ENCODE results near the gene ACTR3. TPM values are rescaled to one million over a fixed set of nuclear protein-coding genes. Genes with fewer than 3 reads are reported as not detected.

ACTR3 gene
- total RNA-seq, 1 donor, result 315 TPM

DNA sequence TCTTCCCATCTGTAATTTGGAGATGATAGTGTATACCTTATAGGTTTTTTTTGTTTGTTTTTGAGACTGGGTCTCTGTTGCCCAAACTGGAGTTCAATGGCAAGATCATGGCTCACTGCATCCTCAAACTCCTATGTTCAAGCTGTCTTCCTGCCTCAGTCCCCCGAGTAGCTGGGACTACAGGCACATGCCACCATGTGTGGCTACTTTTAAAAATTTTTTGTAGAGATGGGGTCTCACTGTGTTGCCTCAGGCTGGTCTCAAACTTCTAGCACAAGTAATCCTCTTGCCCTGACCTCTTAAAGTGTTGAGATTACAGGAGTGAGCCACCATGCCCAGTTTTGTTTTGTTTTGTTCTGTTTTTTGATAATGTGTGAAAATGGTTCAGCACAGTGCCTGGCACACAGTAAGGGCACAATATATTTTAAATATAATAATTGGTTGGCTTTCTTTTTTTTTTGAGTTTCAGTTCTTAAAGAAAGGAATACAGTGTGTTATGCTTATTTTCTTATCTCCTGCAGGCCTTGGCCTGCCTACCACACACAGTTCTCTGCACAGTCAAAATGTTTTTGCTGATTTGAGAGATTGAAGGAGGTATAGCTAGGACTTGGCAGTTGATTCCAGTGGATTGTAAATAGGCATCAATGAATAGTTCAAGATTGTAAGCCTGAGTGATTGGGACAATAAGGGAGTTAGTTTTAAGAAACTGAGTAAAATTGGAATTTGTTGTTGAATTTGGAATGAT, 6.1 kb downstream of the ACTR3 start:
- peaks cover 96% of the 10 kb centered on the region for H3K79me2 ChIP-seq (ENCODE audit: insufficient read depth, low read length)
- H3K4me1 ChIP-seq (ENCODE audit: insufficient read depth, low read length), result peaks cover 78% of the 10 kb centered on the region
- TF ChIP-seq, protein P1, sequence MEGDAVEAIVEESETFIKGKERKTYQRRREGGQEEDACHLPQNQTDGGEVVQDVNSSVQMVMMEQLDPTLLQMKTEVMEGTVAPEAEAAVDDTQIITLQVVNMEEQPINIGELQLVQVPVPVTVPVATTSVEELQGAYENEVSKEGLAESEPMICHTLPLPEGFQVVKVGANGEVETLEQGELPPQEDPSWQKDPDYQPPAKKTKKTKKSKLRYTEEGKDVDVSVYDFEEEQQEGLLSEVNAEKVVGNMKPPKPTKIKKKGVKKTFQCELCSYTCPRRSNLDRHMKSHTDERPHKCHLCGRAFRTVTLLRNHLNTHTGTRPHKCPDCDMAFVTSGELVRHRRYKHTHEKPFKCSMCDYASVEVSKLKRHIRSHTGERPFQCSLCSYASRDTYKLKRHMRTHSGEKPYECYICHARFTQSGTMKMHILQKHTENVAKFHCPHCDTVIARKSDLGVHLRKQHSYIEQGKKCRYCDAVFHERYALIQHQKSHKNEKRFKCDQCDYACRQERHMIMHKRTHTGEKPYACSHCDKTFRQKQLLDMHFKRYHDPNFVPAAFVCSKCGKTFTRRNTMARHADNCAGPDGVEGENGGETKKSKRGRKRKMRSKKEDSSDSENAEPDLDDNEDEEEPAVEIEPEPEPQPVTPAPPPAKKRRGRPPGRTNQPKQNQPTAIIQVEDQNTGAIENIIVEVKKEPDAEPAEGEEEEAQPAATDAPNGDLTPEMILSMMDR (IDR thresholded peaks at IDR 0.05; ENCODE audit: extremely low read depth, low read depth, low read length), result no peak
- no peak overlapping the region for H2AFZ ChIP-seq (ENCODE audit: low read length)
- H4K20me1 ChIP-seq (ENCODE audit: insufficient read depth, low read length), result peaks cover 78% of the 10 kb centered on the region
- H3K4me3 ChIP-seq (ENCODE audit: insufficient read depth, low read length), result no peak overlapping the region
- H3K9me3 ChIP-seq (ENCODE audit: low read depth, low read length), result no peaks in the 10 kb centered on the region
- DNase-seq (ENCODE audit: insufficient read length, low spot score, missing footprints), result no peak
- no peak overlapping the region for H3K27ac ChIP-seq (ENCODE audit: low read depth, low read length)
- no peak overlapping the region for H3K4me2 ChIP-seq (ENCODE audit: insufficient read depth, low read length)
- no peaks in the 10 kb centered on the region for H3K27me3 ChIP-seq (ENCODE audit: insufficient read depth, low read length)
- peaks cover 9% of the 10 kb centered on the region for H3K36me3 ChIP-seq (ENCODE audit: insufficient read depth, low read length)

GRCh38 chr2:113896791-113897190, 6.9 kb downstream of the ACTR3 start:
- no peak overlapping the region for H3K4me3 ChIP-seq (ENCODE audit: insufficient read depth, low read length)
- TF ChIP-seq, protein P1 (IDR thresholded peaks at IDR 0.05; ENCODE audit: extremely low read depth, low read depth, low read length), result no peak
- H3K79me2 ChIP-seq (ENCODE audit: insufficient read depth, low read length), result peaks cover 96% of the 10 kb centered on the region
- H3K27me3 ChIP-seq (ENCODE audit: insufficient read depth, low read length), result no peaks in the 10 kb centered on the region
- H3K4me1 ChIP-seq (ENCODE audit: insufficient read depth, low read length), result peaks cover 77% of the 10 kb centered on the region
- H3K36me3 ChIP-seq (ENCODE audit: insufficient read depth, low read length), result peaks cover 9% of the 10 kb centered on the region
- H3K4me2 ChIP-seq (ENCODE audit: insufficient read depth, low read length), result no peak overlapping the region
- no peak overlapping the region for H3K27ac ChIP-seq (ENCODE audit: low read depth, low read length)
- H3K9me3 ChIP-seq (ENCODE audit: low read depth, low read length), result no peaks in the 10 kb centered on the region
- no peak overlapping the region for H2AFZ ChIP-seq (ENCODE audit: low read length)
- DNase-seq (ENCODE audit: insufficient read length, low spot score, missing footprints), result no peak
- H4K20me1 ChIP-seq (ENCODE audit: insufficient read depth, low read length), result peaks cover 84% of the 10 kb centered on the region

GRCh38 chr2:113898081-113898480, 8.2 kb downstream of the ACTR3 start:
- DNase-seq (ENCODE audit: insufficient read length, low spot score, missing footprints), result no peak
- Histone ChIP-seq H3K4me1 (ENCODE audit: insufficient read depth, low read length) (peaks cover 64% of the 10 kb centered on the region), H4K20me1 (ENCODE audit: insufficient read depth, low read length) (peaks cover 86% of the 10 kb centered on the region), H3K27me3 (ENCODE audit: insufficient read depth, low read length) (no peaks in the 10 kb centered on the region), H3K4me3 (ENCODE audit: insufficient read depth, low read length) (no peak overlapping the region), H3K36me3 (ENCODE audit: insufficient read depth, low read length) (peaks cover 9% of the 10 kb centered on the region), H3K79me2 (ENCODE audit: insufficient read depth, low read length) (peaks cover 96% of the 10 kb centered on the region), H3K9me3 (ENCODE audit: low read depth, low read length) (no peaks in the 10 kb centered on the region), H3K27ac (ENCODE audit: low read depth, low read length) (no peak overlapping the region), H3K4me2 (ENCODE audit: insufficient read depth, low read length) (peak overlapping the region; percentile 34), H2AFZ (ENCODE audit: low read length) (no peak overlapping the region)
- TF ChIP-seq, protein P1 (IDR thresholded peaks at IDR 0.05; ENCODE audit: extremely low read depth, low read depth, low read length), result no peak

GRCh38 chr2:113899166-113899565, 9.3 kb downstream of the ACTR3 start:
- TF ChIP-seq, protein P1 (IDR thresholded peaks at IDR 0.05; ENCODE audit: extremely low read depth, low read depth, low read length), result no peak
- Histone ChIP-seq H3K27me3 (ENCODE audit: insufficient read depth, low read length) (no peaks in the 10 kb centered on the region), H3K9me3 (ENCODE audit: low read depth, low read length) (no peaks in the 10 kb centered on the region), H3K4me2 (ENCODE audit: insufficient read depth, low read length) (no peak overlapping the region), H4K20me1 (ENCODE audit: insufficient read depth, low read length) (peaks cover 87% of the 10 kb centered on the region), H2AFZ (ENCODE audit: low read length) (no peak overlapping the region), H3K36me3 (ENCODE audit: insufficient read depth, low read length) (peaks cover 9% of the 10 kb centered on the region), H3K27ac (ENCODE audit: low read depth, low read length) (no peak overlapping the region), H3K4me3 (ENCODE audit: insufficient read depth, low read length) (no peak overlapping the region), H3K4me1 (ENCODE audit: insufficient read depth, low read length) (peaks cover 56% of the 10 kb centered on the region), H3K79me2 (ENCODE audit: insufficient read depth, low read length) (peaks cover 98% of the 10 kb centered on the region)
- DNase-seq (ENCODE audit: insufficient read length, low spot score, missing footprints), result no peak
